ENCODE data around the gene CALR. TPM values are rescaled to one million over a fixed set of nuclear protein-coding genes. Genes with fewer than 3 reads are reported as not detected.
"Not testable (repeated sequence)": the region's sequence is repeated elsewhere in the genome, so short reads cannot be mapped to it uniquely, and the experiment has no call there.

CALR gene
- total and polyA plus RNA-seq, 10 donors = 150 to 828 (median 406) TPM

GRCh38 chr19:12973236-12973635, 34.8 kb downstream of the CALR start:
- 89 to 94% (median 91%) methylated on average over 16 of the region's 16 CpGs for WGBS, 5 donors
- intact Hi-C loops (cut with DNase I; ENCODE audit: low total_unique reads) = loop anchor here (10.0 kb wide), 1 partner anchor 612 kb away; no protein-coding TSS in a partner anchor

DNA sequence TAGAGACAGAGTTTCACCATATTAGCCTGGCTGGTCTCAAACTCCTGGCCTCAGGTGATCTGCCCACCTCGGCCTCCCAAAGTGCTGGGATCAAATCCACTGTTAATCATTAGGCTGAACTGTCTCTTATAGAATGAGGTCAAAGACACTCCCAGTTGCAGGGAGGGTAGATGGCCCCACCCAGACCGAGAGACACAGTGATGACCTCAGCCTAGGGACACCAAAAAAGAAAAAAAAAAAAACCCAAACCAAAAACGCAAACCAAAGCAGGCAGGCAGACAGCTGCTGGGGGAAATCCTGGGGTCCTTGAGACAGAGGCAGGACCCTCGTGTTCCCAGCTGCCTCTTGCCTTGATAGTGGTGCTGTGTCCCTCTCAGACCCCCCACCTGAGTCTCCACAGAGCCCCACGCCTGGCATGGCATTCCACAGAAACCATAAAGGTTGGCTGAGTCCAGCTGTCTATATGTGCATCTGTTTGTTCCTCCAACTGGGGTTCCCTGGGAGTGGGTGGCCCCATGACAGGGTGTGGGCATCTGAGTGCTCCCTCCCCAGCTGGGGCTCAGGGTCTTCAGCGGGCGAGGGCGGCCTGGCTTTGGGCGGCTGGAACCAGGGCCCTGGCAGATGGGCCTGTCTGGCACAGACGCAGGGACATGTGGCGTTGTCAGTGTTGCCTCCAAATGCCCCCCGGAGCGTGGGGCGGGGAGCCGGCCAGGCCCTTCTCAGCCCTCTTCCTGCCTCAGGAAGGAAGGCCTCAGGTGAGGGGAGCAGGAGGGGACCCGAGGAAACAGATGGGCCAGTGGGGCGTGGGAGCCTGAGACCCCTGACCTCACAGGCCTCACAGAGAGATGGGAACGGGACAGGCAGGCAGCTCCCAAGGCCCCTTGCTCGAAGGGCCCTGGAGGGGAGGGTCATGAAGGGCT, 36.2 kb downstream of the CALR start:
- H3K9me3 ChIP-seq = no peaks in the 10 kb centered on the region
- intact Hi-C loops (cut with DNase I; ENCODE audit: low total_unique reads) = loop anchor here (5.0 to 10.0 kb wide), 3 partner anchors 88 to 610 kb away; no protein-coding TSS in a partner anchor
- peaks cover 0 to 23% (median 8%) of the 10 kb centered on the region in 7 donors for H3K27me3 ChIP-seq (replicated peaks in 1 of 7)
- DNase-seq = no peak
- TF ChIP-seq POLR2AphosphoS5 (IDR thresholded peaks at IDR 0.05) (no peak), CTCF (IDR thresholded peaks at IDR 0.05 in 8 of 11, conservative IDR thresholded peaks at IDR 0.05 in 3 of 11) (no peak), POLR2A (IDR thresholded peaks at IDR 0.05) (no peak)
- no peak overlapping the region for H3K4me3 ChIP-seq
- H3K4me1 ChIP-seq = peaks cover 0 to 7% (median 4%) of the 10 kb centered on the region in 6 donors
- WGBS, 5 donors = 37 to 56% (median 44%) methylated on average over 16 to 19 of the region's 19 CpGs
- no peak overlapping the region for H3K27ac ChIP-seq
- H3K36me3 ChIP-seq = no peaks in the 10 kb centered on the region

More at GRCh38 chr19:12973236-12973635, 34.8 kb downstream of the CALR start:
- no peak for DNase-seq
- Histone ChIP-seq H3K27me3 (replicated peaks in 1 of 7) (peaks cover 0 to 23% (median 8%) of the 10 kb centered on the region in 7 donors), H3K36me3 (no peaks in the 10 kb centered on the region), H3K9me3 (no peaks in the 10 kb centered on the region), H3K4me1 (peaks cover 0 to 7% (median 4%) of the 10 kb centered on the region in 6 donors), H3K27ac (no peak overlapping the region), H3K4me3 (no peak overlapping the region)
- no peak for TF ChIP-seq CTCF (IDR thresholded peaks at IDR 0.05 in 8 of 11, conservative IDR thresholded peaks at IDR 0.05 in 3 of 11)
- no peak for TF ChIP-seq POLR2AphosphoS5 (IDR thresholded peaks at IDR 0.05)
- no peak for TF ChIP-seq POLR2A (IDR thresholded peaks at IDR 0.05)

- H3K27ac ChIP-seq = no peak overlapping the region
- DNase-seq = no peak
- peaks cover 0 to 30% (median 8%) of the 10 kb centered on the region in 7 donors for H3K27me3 ChIP-seq (replicated peaks in 1 of 7)
- H3K4me1 ChIP-seq = peaks cover 0 to 11% (median 4%) of the 10 kb centered on the region in 6 donors
- no peak for TF ChIP-seq POLR2A (IDR thresholded peaks at IDR 0.05)
- TF ChIP-seq CTCF (IDR thresholded peaks at IDR 0.05 in 8 of 11, conservative IDR thresholded peaks at IDR 0.05 in 3 of 11) = no peak
- TF ChIP-seq POLR2AphosphoS5 (IDR thresholded peaks at IDR 0.05) = no peak
- H3K36me3 ChIP-seq = no peaks in the 10 kb centered on the region
- intact Hi-C loops (cut with DNase I; ENCODE audit: low total_unique reads) = loop anchor here (5.0 to 10.0 kb wide), 3 partner anchors 87 to 610 kb away; no protein-coding TSS in a partner anchor
- H3K4me3 ChIP-seq = no peak overlapping the region
- no peaks in the 10 kb centered on the region for H3K9me3 ChIP-seq
- 69 to 85% (median 71%) methylated on average over 12 to 17 of the region's 17 CpGs for WGBS, 5 donors
Measured at GRCh38 chr19:12975221-12975741, 36.9 kb downstream of the CALR start.

DNA sequence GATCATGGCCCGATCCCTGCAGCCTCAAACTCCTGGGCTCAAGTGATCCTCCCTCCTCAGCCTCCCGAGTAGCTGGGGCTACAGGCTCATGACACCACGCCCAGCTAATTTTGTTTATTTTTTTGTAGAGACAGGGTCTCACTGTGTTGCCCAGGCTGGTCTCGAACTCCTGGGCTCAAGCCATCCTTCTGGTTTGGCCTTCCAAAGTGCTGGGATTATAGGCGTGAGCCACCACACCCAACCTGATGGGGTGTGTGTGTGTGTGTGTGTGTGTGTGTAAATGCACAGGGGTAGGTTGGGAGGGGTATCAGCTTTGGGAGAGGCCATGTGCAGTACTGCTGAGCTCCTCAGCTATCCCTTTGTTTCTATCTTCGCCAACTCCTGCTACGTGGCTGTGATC, 37.7 kb downstream of the CALR start:
- H3K36me3 ChIP-seq, H3K9me3 ChIP-seq, H3K27ac ChIP-seq, H3K4me3 ChIP-seq, DNase-seq: not testable (repeated sequence)
- intact Hi-C loops (cut with DNase I; ENCODE audit: low total_unique reads) = loop anchor here (5.0 to 10.0 kb wide), 3 partner anchors 86 to 609 kb away; no protein-coding TSS in a partner anchor
- WGBS, 5 donors = 87 to 92% (median 89%) methylated on average over 7 of the region's 7 CpGs
- Histone ChIP-seq H3K4me1 (peaks cover 0 to 11% (median 4%) of the 10 kb centered on the region in 6 donors), H3K27me3 (replicated peaks in 1 of 7) (peaks cover 0 to 36% (median 8%) of the 10 kb centered on the region in 7 donors)

Data from spleen (tissue), 11 donors.